T1000 (cell line): ENCODE data around the gene GPC1.
A peak's percentile ranks its signal among the peaks of the same experiment; 100 is the strongest.

Experiments
- DNase-seq: peaks from one replicate; lab custom pipeline; 2025; ENCODE audit warnings: mixed read lengths; lab: John Stamatoyannopoulos, UW

GPC1 gene

DNA sequence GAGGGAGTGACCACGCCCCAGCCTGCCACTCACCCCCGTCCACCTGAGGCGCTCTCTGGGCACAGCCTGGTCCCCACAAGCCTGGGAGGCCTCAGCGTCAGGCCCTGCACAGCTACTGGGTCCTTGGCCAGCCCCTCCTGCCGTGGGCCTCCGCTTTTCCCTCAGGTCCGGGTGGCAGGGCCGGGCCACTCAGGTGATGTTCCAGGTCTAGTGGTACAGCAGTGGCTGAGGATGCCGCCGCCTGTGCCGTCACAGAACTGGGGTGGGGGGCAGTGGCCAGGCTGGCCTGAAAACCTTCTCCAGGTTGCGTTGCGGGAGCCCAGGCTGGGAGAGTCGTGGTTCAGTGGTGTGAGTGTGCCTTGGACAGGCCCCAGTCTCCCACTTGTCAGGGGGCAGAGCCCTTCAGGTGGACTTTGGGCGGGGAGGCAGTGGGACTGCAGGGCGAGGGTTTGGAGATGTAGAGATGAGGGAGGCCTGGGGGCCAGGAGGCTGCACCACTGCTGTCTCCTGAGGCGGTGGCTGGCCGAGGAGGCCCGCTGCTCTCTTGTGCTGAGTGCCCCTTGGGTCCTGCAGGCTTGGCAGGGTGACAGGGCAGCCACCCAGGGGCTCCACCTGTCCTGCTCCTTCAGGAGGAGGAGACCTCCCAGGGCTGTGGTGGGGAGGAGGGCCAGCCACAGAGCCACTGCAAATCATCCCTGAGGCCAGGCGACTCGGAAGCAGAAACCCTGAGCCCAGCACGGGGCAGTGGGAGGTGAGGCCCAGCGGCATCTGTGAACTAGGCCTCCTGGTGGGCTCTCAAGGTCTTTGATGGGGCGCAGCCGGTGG is 7.6 kb downstream of the GPC1 start:
- no peak for DNase-seq

DNA sequence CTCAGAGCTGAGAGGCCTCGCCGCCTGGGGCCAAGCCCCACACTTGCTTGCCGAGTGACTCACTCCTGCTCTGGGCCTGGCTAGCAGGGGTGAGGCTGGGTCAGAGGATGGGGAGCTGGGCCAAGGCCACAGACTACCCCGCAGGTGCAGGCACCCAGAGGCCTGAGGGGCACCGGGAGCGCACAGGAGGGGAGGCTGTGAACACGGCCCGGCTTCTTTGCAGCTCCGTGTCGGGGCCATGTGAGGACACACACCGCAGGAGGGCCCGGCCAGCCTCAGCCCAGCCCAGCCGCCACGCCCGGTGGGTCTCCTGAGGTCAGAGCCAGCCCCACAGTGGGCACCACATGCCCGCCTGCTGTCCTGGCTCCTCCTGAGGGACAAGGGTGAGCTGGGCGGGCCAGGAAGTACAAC is 8.4 kb downstream of the GPC1 start:
- DNase-seq, result no peak

DNA sequence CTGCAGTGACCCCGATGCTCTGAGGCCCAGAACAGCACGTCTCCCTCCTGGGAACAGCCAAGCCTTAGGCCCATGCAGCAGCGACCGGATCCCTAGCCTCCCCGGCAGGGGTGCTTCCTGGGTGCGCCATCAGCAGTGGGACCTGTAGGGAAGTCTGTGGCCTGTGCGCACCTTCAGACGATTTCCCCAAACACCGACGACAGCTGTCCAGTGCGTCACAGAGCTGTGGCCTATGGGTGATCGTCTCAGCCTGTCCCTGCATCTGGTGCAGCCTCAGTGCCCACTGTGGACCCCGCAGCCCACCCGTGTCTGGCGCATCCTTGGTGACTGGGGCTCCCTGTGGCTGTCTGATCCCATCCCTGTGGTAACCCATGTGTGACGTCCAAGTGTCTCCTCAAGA is 9.0 kb downstream of the GPC1 start:
- DNase-seq, result no peak

GRCh38 chr2:240445961-240446663 is 10.6 kb downstream of the GPC1 start:
- DNase-seq, result no peak

DNA sequence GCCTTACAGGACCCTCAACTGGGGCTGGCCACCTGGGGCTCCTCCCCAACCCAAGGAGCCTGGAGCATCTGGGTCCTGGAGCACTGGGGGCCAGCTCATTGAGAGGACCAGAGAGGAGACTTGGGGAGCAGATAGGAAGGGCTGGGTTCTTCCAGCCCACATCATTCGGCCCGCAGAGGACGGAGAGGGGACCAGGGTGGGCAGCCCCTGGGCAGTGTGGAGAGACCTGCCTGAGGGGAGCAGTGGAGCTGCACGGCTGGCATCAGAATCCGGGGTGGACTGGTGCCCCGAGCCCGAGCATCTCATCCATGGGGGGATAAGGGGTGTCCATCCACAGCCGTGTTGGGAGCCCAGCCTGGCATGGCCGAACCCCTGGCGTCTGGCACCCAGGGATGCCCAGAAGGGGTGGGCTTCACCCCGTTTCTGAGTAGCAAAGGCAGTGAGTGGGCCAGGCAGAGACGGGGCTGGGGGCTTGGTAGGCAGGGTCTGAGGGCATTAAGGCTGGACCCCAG is 11.3 kb downstream of the GPC1 start:
- no peak for DNase-seq

DNA sequence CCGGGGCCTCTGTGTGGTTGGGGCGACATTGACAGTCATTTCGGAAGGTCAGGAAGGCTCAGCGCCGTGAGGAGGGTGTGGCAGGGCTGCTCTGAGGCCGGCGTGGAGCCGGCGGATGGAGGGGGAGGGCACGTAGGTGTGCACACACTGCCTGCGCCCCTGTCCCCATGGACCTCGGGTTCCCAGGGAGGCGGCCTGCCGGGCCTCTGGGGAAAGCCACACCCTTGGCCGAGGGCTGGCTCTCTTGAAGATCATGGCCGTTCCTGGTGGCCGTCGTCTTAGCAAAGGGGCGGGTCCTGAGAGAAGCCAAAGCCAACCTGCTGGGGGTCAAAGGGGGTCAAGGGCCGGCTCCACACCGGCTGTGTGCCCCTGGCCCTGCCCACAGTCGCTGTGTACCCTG is 11.9 kb downstream of the GPC1 start:
- no peak for DNase-seq

DNA sequence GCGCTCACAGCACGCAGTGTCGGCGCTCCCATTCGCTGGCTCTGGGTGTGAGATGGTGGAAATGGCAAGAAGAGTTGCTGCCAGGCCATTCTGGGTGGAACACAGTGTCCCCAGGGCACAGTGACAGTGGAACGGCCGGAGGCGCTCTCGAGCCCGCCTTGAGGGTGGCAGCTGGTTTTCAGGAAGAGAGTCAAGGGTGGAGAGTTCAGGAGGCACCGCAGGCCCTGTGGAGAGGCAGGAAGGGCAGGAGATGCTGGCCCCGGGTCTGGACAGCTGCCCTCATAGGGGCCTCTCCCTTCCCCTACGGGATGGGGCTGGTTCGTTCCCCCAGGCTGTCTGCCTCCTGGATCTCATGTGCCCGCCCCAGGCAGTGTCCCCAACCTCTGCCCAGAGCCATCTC is 12.5 kb downstream of the GPC1 start:
- DNase-seq, result no peak

- no peak for DNase-seq
These were observed 13.2 kb downstream of the GPC1 start for GRCh38 chr2:240448387-240449274.

GRCh38 chr2:240449764-240450531 is 14.5 kb downstream of the GPC1 start:
- DNase-seq, result no peak

GRCh38 chr2:240450532-240451107 is 15.2 kb downstream of the GPC1 start:
- no peak for DNase-seq

GRCh38 chr2:240451108-240451611 is 15.7 kb downstream of the GPC1 start:
- no peak for DNase-seq

DNA sequence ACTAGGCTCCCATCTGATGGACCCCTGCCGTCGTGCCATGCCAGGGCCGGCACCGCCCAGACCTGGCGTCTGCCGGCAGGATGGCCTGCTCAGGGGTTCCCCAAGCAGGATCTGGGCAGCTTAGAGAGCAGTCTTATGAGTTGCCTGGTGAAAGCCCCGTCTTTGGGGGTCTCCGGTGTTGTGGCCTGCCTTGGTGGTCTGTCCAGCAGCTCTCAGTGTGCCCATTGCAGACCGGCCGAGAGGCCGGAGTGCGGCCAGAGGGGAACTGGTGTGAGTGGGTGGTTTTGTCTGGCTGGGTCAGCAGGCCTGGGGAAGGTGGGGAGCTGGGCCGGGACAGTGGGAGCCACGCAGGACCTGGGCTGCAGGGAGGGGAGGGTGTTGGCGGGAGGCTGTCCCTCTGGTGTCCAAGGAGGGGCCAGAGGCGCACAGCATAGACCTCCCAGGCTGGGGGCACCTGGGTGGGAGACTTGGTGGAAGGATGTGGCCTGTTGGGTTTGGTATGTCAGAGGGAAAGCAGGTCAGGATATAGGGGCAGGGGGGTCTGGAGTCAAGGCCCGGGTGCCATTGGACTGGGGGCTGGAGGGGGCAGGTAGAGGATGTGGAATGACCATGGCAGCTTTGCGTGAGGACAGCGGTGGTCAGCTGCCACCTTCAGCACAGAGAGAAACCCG is 16.5 kb downstream of the GPC1 start:
- no peak for DNase-seq

- peak; percentile 56 for DNase-seq
These were observed 17.2 kb downstream of the GPC1 start for GRCh38 chr2:240452462-240453256.

- DNase-seq, result no peak
These were observed 18.1 kb downstream of the GPC1 start for GRCh38 chr2:240453461-240454105.

GRCh38 chr2:240454106-240454901 is 18.8 kb downstream of the GPC1 start:
- DNase-seq, result no peak

- no peak for DNase-seq
These were observed 19.8 kb downstream of the GPC1 start for GRCh38 chr2:240455272-240455646.

- no peak for DNase-seq
These were observed 20.4 kb downstream of the GPC1 start for GRCh38 chr2:240455647-240456446.
